Stomach (tissue), 9 donors: ENCODE data around the gene KPNA6. TPM values are rescaled to one million over a fixed set of nuclear protein-coding genes. Genes with fewer than 3 reads are reported as not detected.
"Not testable (repeated sequence)": the region's sequence is repeated elsewhere in the genome, so short reads cannot be mapped to it uniquely, and the experiment has no call there.

Experiments
- DNase-seq, 2 donors: peaks; one replicate each; pipeline versions ENCODE4 v3.0.0 to v3.0.0-alpha.2; 2013 to 2019
- H3K27ac ChIP-seq, 5 donors: fragments of 200-600 bp in 4 of 5; sonication (generic) in 4 of 5; one replicate each; pipeline ENCODE4 v1.5.1; 2013 to 2019; ENCODE audit warnings: mild to moderate bottlenecking in 1 of 5, moderate library complexity in 1 of 5
- H3K27me3 ChIP-seq, 3 donors: fragments of 200-600 bp; sonication (generic); one replicate each; pipeline ENCODE4 v1.5.1; 2017 to 2019; ENCODE audit warnings: mixed run types in 1 of 3
- H3K36me3 ChIP-seq, 4 donors: fragments of 200-600 bp; sonication (generic); 1 replicate in 3 of 4; 2 replicates in 1 of 4; pipeline ENCODE4 v1.5.1; 2016 to 2019
- H3K4me1 ChIP-seq, 4 donors: fragments of 200-600 bp; sonication (generic); one replicate each; pipeline ENCODE4 v1.5.1; 2016 to 2019
- H3K4me3 ChIP-seq, 4 donors: fragments of 200-600 bp; sonication (generic) in 3 of 4; one replicate each; pipeline ENCODE4 v1.5.1; 2016 to 2019; ENCODE audit warnings: mild to moderate bottlenecking in 1 of 4
- H3K9me3 ChIP-seq, 4 donors: fragments of 200-600 bp; sonication (generic); one replicate each; pipeline ENCODE4 v1.5.1; 2016 to 2019
- CTCF ChIP-seq, 7 experiments: fragments of 450-650 bp in 4 of 7; fragments of 200-600 bp in 3 of 7; sonication (generic) in 3 of 7; IDR thresholded peaks; one replicate each; pipeline ENCODE4 v1.5.1; 2016 to 2019; ENCODE audit warnings: antibody characterized with exemption in 7 of 7, control low read depth in 2 of 7, mild to moderate bottlenecking in 1 of 7
- EP300 ChIP-seq: sonication (generic); formaldehyde crosslinking; IDR thresholded peaks from one replicate; pipeline ENCODE4 v1.6.1; 2017; ENCODE audit warnings: antibody characterized with exemption
- POLR2A ChIP-seq, 4 donors: fragments of 450-650 bp; IDR thresholded peaks; one replicate each; pipeline ENCODE4 v1.6.1; 2016; ENCODE audit warnings: antibody characterized with exemption in 4 of 4, control low read depth in 2 of 4, mild to moderate bottlenecking in 1 of 4, moderate library complexity in 1 of 4
- POLR2AphosphoS5 ChIP-seq, 3 donors: sonication (generic); formaldehyde crosslinking; IDR thresholded peaks; one replicate each; pipeline ENCODE4 v1.6.1; 2016; ENCODE audit warnings: antibody characterized with exemption in 3 of 3
- WGBS, 5 donors: extraction: QIAGEN DNeasy Blood & Tissue Kit in 3 of 5; methylation state at CpG; one replicate each; pipeline versions ENCODE4 v1.1.5 to v1.1.7; 2013 to 2018; 5-methylcytosine and 5-hydroxymethylcytosine counted together
- intact Hi-C: fragments of 100-400 bp; cut with DNase I; formaldehyde crosslinking; loops from one replicate; pipeline ENCODE4 v1.15.1; 2023; ENCODE audit warnings: low total_unique reads
- polyA plus RNA-seq, 3 donors: library from polyadenylated mRNA; stranded (reverse); fragments of 200-250 nt; gene quantifications; one replicate each; pipeline ENCODE4 v1.2.3, GENCODE V29; 2013
- total RNA-seq, 5 donors: library from RNA; depleted of rRNA; stranded (reverse); fragments of >200 nt; gene quantifications; one replicate each; pipeline versions ENCODE4 v1.1.0 to v1.2.3, GENCODE V29; 2014 to 2016
- donor health status: healthy with polysubstance abuse.
- donor health status: Bipolar disorder and iron deficiency.
- donor health status: healthy.

KPNA6 gene
- total and polyA plus RNA-seq, 8 donors: 7.6 to 38.0 (median 17.7) TPM

DNA sequence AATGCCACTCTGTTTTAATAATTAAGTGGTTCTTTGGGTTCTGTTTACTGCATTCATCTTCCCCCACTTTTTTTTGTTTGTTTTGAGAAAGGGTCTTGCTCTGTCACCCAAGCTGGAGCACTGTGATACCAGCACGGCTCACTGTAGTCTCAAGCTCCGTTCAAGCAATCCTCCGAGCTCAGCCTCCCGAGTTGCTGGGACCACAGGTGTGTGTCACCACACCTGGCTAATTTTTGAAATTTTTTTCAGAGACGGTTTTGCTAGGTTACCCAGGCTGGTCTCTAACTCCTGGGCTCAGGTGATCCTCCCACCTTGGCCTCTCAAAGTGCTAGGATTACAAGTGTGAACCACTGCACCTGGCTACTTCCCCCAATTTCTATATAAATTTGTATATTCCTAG, 29.3 kb downstream of the KPNA6 start:
- no peak for TF ChIP-seq POLR2AphosphoS5 (IDR thresholded peaks at IDR 0.05)
- no peak for TF ChIP-seq EP300
- no peak for TF ChIP-seq CTCF (IDR thresholded peaks at IDR 0.05)
- no peak for TF ChIP-seq POLR2A (IDR thresholded peaks at IDR 0.05)
- intact Hi-C loops: no loop called here
- Histone ChIP-seq H3K4me1 (peaks cover 4 to 48% (median 29%) of the 10 kb centered on the region in 4 donors), H3K9me3 (no peaks in the 10 kb centered on the region), H3K36me3 (peaks cover 0 to 8% (median 2%) of the 10 kb centered on the region in 4 donors), H3K27me3 (no peaks in the 10 kb centered on the region), H3K4me3 (no peak overlapping the region), H3K27ac (no peak overlapping the region)
- 91 to 99% (median 96%) methylated on average over 5 of the region's 5 CpGs for WGBS, 5 donors
- DNase-seq: no peak

- intact Hi-C loops: no loop called here
- no peak overlapping the region for H3K4me3 ChIP-seq
- H3K4me1 ChIP-seq: peaks cover 8 to 52% (median 36%) of the 10 kb centered on the region in 4 donors
- peaks cover 0 to 8% (median 2%) of the 10 kb centered on the region in 4 donors for H3K36me3 ChIP-seq
- peak overlapping the region in 1 of 5 donors; percentile 20 for H3K27ac ChIP-seq
- no peaks in the 10 kb centered on the region for H3K27me3 ChIP-seq
- TF ChIP-seq POLR2AphosphoS5 (IDR thresholded peaks at IDR 0.05) (no peak), POLR2A (IDR thresholded peaks at IDR 0.05) (no peak), EP300 (no peak), CTCF (IDR thresholded peaks at IDR 0.05) (no peak)
- H3K9me3 ChIP-seq: no peaks in the 10 kb centered on the region
- WGBS, 5 donors: 31 to 51% (median 39%) methylated on average over 5 of the region's 5 CpGs
- peak in 1 of 2 donors; percentile 23 for DNase-seq
Measured at GRCh38 chr1:32138965-32139364, 31.1 kb downstream of the KPNA6 start.

DNA sequence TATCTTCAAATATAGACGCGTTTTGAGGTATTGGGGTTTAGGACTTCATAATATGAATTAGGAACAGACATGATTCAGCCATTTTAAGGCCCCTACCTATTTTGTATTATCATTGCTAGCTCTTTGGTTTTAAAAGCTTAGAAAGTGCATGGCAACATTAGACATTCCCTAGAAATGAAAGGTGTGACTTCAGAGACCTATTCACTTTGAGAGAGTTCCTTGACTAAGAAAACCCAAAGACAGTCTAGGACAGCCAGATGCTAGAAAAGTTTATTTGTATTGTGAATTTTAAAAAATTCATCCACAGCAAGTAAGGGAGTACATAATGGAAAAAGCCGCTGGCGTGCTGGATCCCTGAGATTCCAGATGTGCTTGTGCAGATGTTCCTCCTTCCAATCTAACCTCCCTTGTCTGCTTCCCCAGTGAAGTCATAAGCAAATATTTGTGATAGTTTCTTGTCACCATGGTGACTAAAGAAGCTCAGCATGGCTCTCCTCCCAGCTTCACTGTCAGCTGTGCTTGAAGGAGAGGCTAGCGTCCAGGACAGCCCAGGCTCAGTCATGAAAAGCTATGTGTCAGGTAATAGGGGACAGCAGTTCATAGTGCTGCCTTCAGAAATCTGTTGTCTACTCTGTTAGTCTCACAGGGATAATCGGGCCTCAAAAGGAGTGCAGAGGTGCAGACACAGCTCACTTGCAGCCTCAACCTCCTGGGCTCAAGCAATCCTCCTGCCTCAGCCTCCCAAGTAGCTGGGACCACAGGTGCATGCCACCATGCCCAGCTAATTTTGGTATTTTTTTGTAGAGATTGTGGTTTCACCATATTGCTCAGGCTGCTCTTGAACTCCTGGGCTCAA, 34.8 kb downstream of the KPNA6 start:
- Histone ChIP-seq H3K27me3 (no peaks in the 10 kb centered on the region), H3K4me3 (no peak overlapping the region), H3K36me3 (peaks cover 0 to 8% (median 0%) of the 10 kb centered on the region in 4 donors), H3K27ac (peak overlapping the region in 4 of 5 donors; percentile 5 to 53 (median 34)), H3K9me3 (peaks cover 0 to 4% (median under 1%) of the 10 kb centered on the region in 4 donors), H3K4me1 (peaks cover 8 to 47% (median 38%) of the 10 kb centered on the region in 4 donors)
- WGBS, 5 donors: 56 to 62% (median 58%) methylated on average over 5 to 6 of the region's 6 CpGs
- TF ChIP-seq EP300: no peak
- no peak for TF ChIP-seq CTCF (IDR thresholded peaks at IDR 0.05)
- peak in 1 of 3 donors; percentile 24 for TF ChIP-seq POLR2AphosphoS5 (IDR thresholded peaks at IDR 0.05)
- TF ChIP-seq POLR2A (IDR thresholded peaks at IDR 0.05): no peak
- peak; percentile 31 to 89 for DNase-seq
- intact Hi-C loops: no loop called here

DNA sequence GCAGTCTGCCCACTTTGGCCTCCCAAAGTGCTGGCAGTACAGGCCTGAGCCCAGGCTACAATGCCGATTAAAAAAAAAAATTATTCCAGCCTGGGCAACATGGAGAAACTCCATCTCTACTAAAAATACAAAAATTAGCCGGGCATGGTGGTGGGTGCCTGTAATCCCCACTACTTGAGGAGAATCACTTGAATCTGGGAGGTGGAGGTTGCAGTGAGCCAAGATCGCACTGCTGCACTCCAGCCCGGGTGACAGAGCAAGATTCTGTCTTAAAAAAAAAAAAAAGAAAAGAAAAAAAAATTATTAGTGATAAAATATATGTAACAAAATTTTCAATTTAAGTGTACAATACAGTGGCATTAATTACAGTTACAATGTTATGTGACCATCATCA, 35.4 kb downstream of the KPNA6 start:
- DNase-seq, H3K9me3 ChIP-seq, H3K4me3 ChIP-seq, intact Hi-C loops, H3K27me3 ChIP-seq: not testable (repeated sequence)
- Histone ChIP-seq H3K4me1 (peaks cover 8 to 47% (median 38%) of the 10 kb centered on the region in 4 donors), H3K36me3 (peaks cover 0 to 13% (median 0%) of the 10 kb centered on the region in 4 donors), H3K27ac (peak overlapping the region in 3 of 5 donors; percentile 5 to 46 (median 22))
- 81 to 88% (median 87%) methylated on average over 4 of the region's 4 CpGs for WGBS, 5 donors
